DOHH2 (cell line): ENCODE data around the gene AP3D1.

ENCODE experiments used
- H3F3A ChIP-seq: fragments of 200-600 bp; sonication (generic), shearing (Covaris generic); 2 replicates; pipeline ENCODE4 v1.6.0; 2016; ENCODE audit warnings: antibody characterized with exemption, mild to moderate bottlenecking; ENCODE audit not compliant: control insufficient read depth, insufficient read depth
- H3K27ac ChIP-seq: fragments of 200-600 bp; sonication (generic); 2 replicates; pipeline ENCODE4 v1.5.1; 2014; ENCODE audit warnings: low read depth, mild to moderate bottlenecking, low read length, moderate library complexity
- H3K27me3 ChIP-seq: fragments of 200-600 bp; sonication (generic); 2 replicates; pipeline ENCODE4 v1.6.1; 2014; ENCODE audit warnings: mild to moderate bottlenecking, low read length, mixed read lengths; ENCODE audit not compliant: control insufficient read depth
- H3K36me3 ChIP-seq: fragments of 200-600 bp; sonication (generic); 2 replicates; pipeline ENCODE4 v1.6.1; 2014; ENCODE audit warnings: mild to moderate bottlenecking, low read length, moderate library complexity, mixed read lengths; ENCODE audit not compliant: control insufficient read depth
- H3K4me1 ChIP-seq: fragments of 200-600 bp; sonication (generic); 2 replicates; pipeline ENCODE4 v1.6.1; 2014; ENCODE audit warnings: mild to moderate bottlenecking, low read length, mixed read lengths; ENCODE audit not compliant: control insufficient read depth
- H3K4me2 ChIP-seq: fragments of 200-600 bp; sonication (generic); 2 replicates; pipeline ENCODE4 v1.6.0; 2014; ENCODE audit warnings: mild to moderate bottlenecking, low read length, moderate library complexity
- H3K4me3 ChIP-seq: fragments of 200-600 bp; sonication (generic); 2 replicates; pipeline ENCODE4 v1.5.1; 2014; ENCODE audit warnings: mild to moderate bottlenecking, low read length, mixed read lengths
- H3K79me2 ChIP-seq: fragments of 200-600 bp; sonication (generic); 2 replicates; pipeline ENCODE4 v1.6.1; 2014; ENCODE audit warnings: mild to moderate bottlenecking, low read length, mixed read lengths; ENCODE audit not compliant: control insufficient read depth
- H3K9me2 ChIP-seq: fragments of 200-600 bp; sonication (generic); replicated peaks from 2 replicates; pipeline ENCODE4 v1.6.1; 2014; ENCODE audit warnings: mild to moderate bottlenecking, low read length, mixed read lengths; ENCODE audit not compliant: control insufficient read depth
- H3K9me3 ChIP-seq: fragments of 200-600 bp; sonication (generic); 2 replicates; pipeline ENCODE4 v1.6.1; 2014; ENCODE audit warnings: antibody characterized with exemption, low read length, mixed read lengths; ENCODE audit not compliant: control insufficient read depth, insufficient read depth
- H4K20me1 ChIP-seq: fragments of 200-600 bp; sonication (generic); 2 replicates; pipeline ENCODE4 v1.6.0; 2014; ENCODE audit warnings: low read depth, mild to moderate bottlenecking, antibody characterized with exemption, low read length, moderate library complexity; ENCODE audit not compliant: control insufficient read depth, insufficient read depth
- CTCF ChIP-seq: fragments of 200-600 bp; sonication (generic); IDR thresholded peaks from one replicate; pipeline ENCODE4 v1.5.1; 2014; ENCODE audit warnings: antibody characterized with exemption, mild to moderate bottlenecking, low read depth, low read length; ENCODE audit not compliant: poor library complexity, severe bottlenecking
- EZH2phosphoT487 ChIP-seq: fragments of 200-600 bp; sonication (generic); IDR thresholded peaks from 2 replicates; pipeline ENCODE4 v1.6.1; 2017; ENCODE audit warnings: borderline replicate concordance, mild to moderate bottlenecking, antibody characterized with exemption, low read length, moderate library complexity, mixed read lengths

Gene AP3D1

GRCh38 chr19:2054763-2055162 is 96.6 kb downstream of the AP3D1 start:
- Histone ChIP-seq H3K27me3 (no peaks in the 10 kb centered on the region), H3K9me2 (no peaks in the 10 kb centered on the region), H3K9me3 (no peaks in the 10 kb centered on the region), H3K4me2 (peak overlapping the region; percentile 87), H3K27ac (peak overlapping the region; percentile 81), H3K36me3 (peaks cover 10% of the 10 kb centered on the region), H3K4me3 (peak overlapping the region; percentile 65), H3K79me2 (peaks cover 21% of the 10 kb centered on the region), H3F3A (peaks cover 49% of the 10 kb centered on the region), H4K20me1 (peaks cover 7% of the 10 kb centered on the region), H3K4me1 (peaks cover 85% of the 10 kb centered on the region)
- TF ChIP-seq EZH2phosphoT487 = no peak
- no peak for TF ChIP-seq CTCF

GRCh38 chr19:2053601-2054389 is 97.6 kb downstream of the AP3D1 start:
- Histone ChIP-seq H3F3A (peaks cover 50% of the 10 kb centered on the region), H3K9me2 (no peaks in the 10 kb centered on the region), H3K79me2 (peaks cover 24% of the 10 kb centered on the region), H3K36me3 (peaks cover 20% of the 10 kb centered on the region), H3K27ac (peak overlapping the region; percentile 85), H3K4me3 (peak overlapping the region; percentile 48), H3K27me3 (no peaks in the 10 kb centered on the region), H3K4me1 (peaks cover 85% of the 10 kb centered on the region), H3K9me3 (no peaks in the 10 kb centered on the region), H4K20me1 (peaks cover 16% of the 10 kb centered on the region), H3K4me2 (peak overlapping the region; percentile 76)
- TF ChIP-seq EZH2phosphoT487 (no peak), CTCF (no peak)

GRCh38 chr19:2051773-2052704 is 99.3 kb downstream of the AP3D1 start:
- Histone ChIP-seq H3K4me1 (peaks cover 85% of the 10 kb centered on the region), H3K27me3 (no peaks in the 10 kb centered on the region)
- TF ChIP-seq CTCF (peak; percentile 45), EZH2phosphoT487 (no peak)

More at GRCh38 chr19:2051773-2052704, 99.3 kb downstream of the AP3D1 start:
- Histone ChIP-seq H3K4me3 (peak overlapping the region; percentile 71), H4K20me1 (peaks cover 34% of the 10 kb centered on the region), H3K4me2 (peak overlapping the region; percentile 76), H3K9me3 (no peaks in the 10 kb centered on the region), H3K36me3 (peaks cover 37% of the 10 kb centered on the region), H3F3A (peaks cover 47% of the 10 kb centered on the region), H3K27ac (peak overlapping the region; percentile 85), H3K79me2 (peaks cover 42% of the 10 kb centered on the region), H3K9me2 (no peaks in the 10 kb centered on the region)
